Activated CD4-positive, alpha-beta memory T cell treated with anti-CD3 and anti-CD28 coated beads for 36 hours (primary cell): ENCODE measurements around the gene RGPD5. TPM values are rescaled to one million over a fixed set of nuclear protein-coding genes. Genes with fewer than 3 reads are reported as not detected.
"Not testable (repeated sequence)": the region's sequence is repeated elsewhere in the genome, so short reads cannot be mapped to it uniquely, and the experiment has no call there.

ENCODE experiments used
- CTCF ChIA-PET: fragments of 350-600 bp; sonication (Branson Sonifier 250); formaldehyde crosslinking; loops from one replicate; lab custom pipeline; 2021; ENCODE audit warnings: antibody characterized with exemption, inconsistent platforms; lab: Charles Lee
- POLR2A ChIA-PET: fragments of 350-600 bp; sonication (Branson Sonifier 250); formaldehyde crosslinking; loops from one replicate; lab custom pipeline; 2021; ENCODE audit warnings: antibody characterized with exemption; lab: Charles Lee
- DNase-seq: peaks from one replicate; pipeline ENCODE4 v3.0.0-alpha.2; 2020
- H3K27ac Mint-ChIP-seq: one replicate; pipeline ENCODE4 v1.8.0; 2021; ENCODE audit warnings: mixed read lengths
- H3K27me3 Mint-ChIP-seq: one replicate; pipeline ENCODE4 v1.8.0; 2021; ENCODE audit warnings: mixed read lengths
- H3K36me3 Mint-ChIP-seq: one replicate; pipeline ENCODE4 v1.8.0; 2021; ENCODE audit warnings: mixed read lengths
- H3K4me1 Mint-ChIP-seq: one replicate; pipeline ENCODE4 v1.8.0; 2021; ENCODE audit warnings: low read depth, mixed read lengths
- H3K4me3 Mint-ChIP-seq: one replicate; pipeline ENCODE4 v1.8.0; 2021; ENCODE audit warnings: mild to moderate bottlenecking, mixed read lengths
- H3K9me3 Mint-ChIP-seq: one replicate; pipeline ENCODE4 v1.8.0; 2021; ENCODE audit warnings: mixed read lengths
- intact Hi-C: fragments of 100-400 bp; cut with micrococcal nuclease; formaldehyde crosslinking; loops from one replicate; pipeline ENCODE4 v1.15.1; 2023
- total RNA-seq, 2 experiments: library from RNA; stranded (reverse); gene quantifications; one replicate each; pipeline ENCODE4 v1.2.3, GENCODE V29; 2021

The RGPD5 gene
- total RNA-seq, 2 experiments from 2014 or later: 35.1 to 38.6 TPM

- CTCF ChIA-PET, DNase-seq, H3K4me3 Mint-ChIP-seq, intact Hi-C loops, H3K4me1 Mint-ChIP-seq, H3K36me3 Mint-ChIP-seq, H3K27ac Mint-ChIP-seq, H3K27me3 Mint-ChIP-seq, POLR2A ChIA-PET, H3K9me3 Mint-ChIP-seq: not testable (repeated sequence)
These were observed 11.6 kb upstream of the RGPD5 start for GRCh38 chr2:109782446-109782993.

- CTCF ChIA-PET, H3K4me1 Mint-ChIP-seq, H3K27ac Mint-ChIP-seq, DNase-seq, H3K27me3 Mint-ChIP-seq, intact Hi-C loops, H3K36me3 Mint-ChIP-seq, H3K4me3 Mint-ChIP-seq, POLR2A ChIA-PET, H3K9me3 Mint-ChIP-seq: not testable (repeated sequence)
These were observed 2.4 kb upstream of the RGPD5 start for GRCh38 chr2:109791530-109792279.

GRCh38 chr2:109792659-109793058, 1.4 kb upstream of the RGPD5 start:
- DNase-seq, intact Hi-C loops, H3K27me3 Mint-ChIP-seq, H3K4me3 Mint-ChIP-seq, H3K36me3 Mint-ChIP-seq, CTCF ChIA-PET, H3K9me3 Mint-ChIP-seq, H3K27ac Mint-ChIP-seq, H3K4me1 Mint-ChIP-seq, POLR2A ChIA-PET: not testable (repeated sequence)

DNA sequence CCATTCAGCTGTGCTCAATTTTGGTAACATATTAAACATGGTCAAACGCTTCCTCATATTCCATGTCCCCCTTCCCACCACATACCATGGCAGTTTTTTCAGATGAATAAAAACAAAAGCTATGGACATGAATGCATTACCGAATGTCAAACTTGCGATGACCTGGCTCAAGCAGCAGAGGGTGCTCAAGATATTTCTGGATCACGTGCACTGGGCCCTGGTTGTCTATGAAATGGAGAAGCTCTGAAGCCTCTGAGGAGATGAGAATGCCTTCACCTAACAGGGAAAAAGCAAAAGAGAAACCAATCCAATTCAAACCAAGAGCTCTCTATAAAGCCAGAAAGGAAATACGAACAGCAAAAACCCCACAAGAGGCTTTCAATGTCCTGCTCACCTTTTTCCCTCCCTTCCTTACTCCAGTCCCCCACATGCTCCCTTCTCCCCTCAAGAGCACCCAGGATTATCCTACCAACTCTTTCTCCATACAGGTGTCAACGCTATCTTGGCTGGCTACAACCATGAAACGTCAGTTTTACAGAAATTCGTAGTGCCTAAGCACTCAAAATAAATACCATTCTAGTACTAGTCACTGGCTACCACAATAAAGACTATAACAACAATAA, 77.1 kb downstream of the RGPD5 start:
- POLR2A ChIA-PET, H3K27me3 Mint-ChIP-seq, H3K27ac Mint-ChIP-seq, H3K4me3 Mint-ChIP-seq, CTCF ChIA-PET, intact Hi-C loops, H3K9me3 Mint-ChIP-seq, H3K4me1 Mint-ChIP-seq, H3K36me3 Mint-ChIP-seq, DNase-seq: not testable (repeated sequence)

GRCh38 chr2:109876625-109877024, 82.5 kb downstream of the RGPD5 start:
- intact Hi-C loops, H3K9me3 Mint-ChIP-seq, H3K4me3 Mint-ChIP-seq, CTCF ChIA-PET, H3K4me1 Mint-ChIP-seq, H3K27me3 Mint-ChIP-seq, POLR2A ChIA-PET, H3K27ac Mint-ChIP-seq, DNase-seq, H3K36me3 Mint-ChIP-seq: not testable (repeated sequence)

DNA sequence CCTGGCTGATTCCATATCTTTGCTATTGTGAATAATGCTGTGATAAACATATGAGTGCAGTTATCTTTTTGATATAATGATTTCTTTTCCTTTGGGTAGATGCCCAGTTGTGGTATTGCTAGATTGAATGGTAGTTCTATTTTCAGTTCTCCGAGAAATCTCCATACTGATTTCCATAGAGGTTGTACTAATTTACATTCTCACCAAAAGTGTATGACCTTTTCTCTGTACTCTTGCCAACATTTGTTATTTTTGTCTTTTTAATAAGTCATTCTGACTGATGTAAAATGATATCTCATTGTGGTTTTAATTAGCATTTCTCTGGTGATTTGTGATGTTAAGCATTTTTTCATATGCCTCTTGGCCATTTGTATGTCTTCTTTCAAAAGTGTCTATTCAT, 88.0 kb downstream of the RGPD5 start:
- H3K27ac Mint-ChIP-seq, H3K9me3 Mint-ChIP-seq, CTCF ChIA-PET, DNase-seq, H3K27me3 Mint-ChIP-seq, POLR2A ChIA-PET, intact Hi-C loops, H3K4me3 Mint-ChIP-seq, H3K4me1 Mint-ChIP-seq, H3K36me3 Mint-ChIP-seq: not testable (repeated sequence)

DNA sequence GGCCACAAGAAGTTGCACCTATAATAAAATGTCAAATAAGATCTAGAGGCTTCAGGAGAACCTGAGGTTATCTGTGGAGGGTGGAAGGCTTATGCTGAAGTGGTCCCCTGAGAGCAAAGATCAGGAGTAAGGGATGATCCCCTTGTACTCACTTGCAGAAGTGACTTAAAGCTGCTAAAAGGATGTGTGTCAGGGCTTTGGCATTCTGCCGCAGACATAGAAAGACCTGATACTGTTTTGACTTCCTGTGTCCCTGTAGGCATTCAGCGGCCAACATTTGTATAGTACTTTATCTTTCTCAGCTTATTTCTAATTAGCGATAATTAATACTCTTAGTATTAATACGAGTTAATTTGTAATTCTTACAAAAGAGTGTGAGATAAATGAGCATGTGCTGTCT, 94.3 kb downstream of the RGPD5 start:
- H3K27me3 Mint-ChIP-seq, H3K36me3 Mint-ChIP-seq, CTCF ChIA-PET: not testable (repeated sequence)

DNA sequence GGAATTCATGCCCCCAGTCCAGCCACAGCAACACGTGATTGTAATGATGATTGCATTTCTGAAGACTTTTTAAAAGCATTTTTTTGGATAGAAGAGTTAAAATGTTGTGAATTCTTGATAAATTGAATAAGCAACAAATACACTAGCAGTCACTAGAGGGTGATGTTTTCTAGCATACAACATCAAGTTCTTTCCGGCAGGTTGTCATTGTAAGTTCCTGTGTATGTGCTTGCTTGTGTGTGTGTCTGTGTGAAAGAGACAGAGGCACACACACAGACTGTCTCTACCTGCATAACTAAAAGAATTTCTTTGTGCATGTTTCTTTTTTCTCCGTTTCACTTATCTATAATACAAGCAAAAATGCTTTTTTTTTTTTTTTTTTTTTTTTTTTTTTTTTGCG, 95.8 kb downstream of the RGPD5 start:
- H3K4me3 Mint-ChIP-seq, CTCF ChIA-PET, H3K36me3 Mint-ChIP-seq, POLR2A ChIA-PET, H3K27me3 Mint-ChIP-seq, intact Hi-C loops, H3K9me3 Mint-ChIP-seq, H3K4me1 Mint-ChIP-seq, DNase-seq, H3K27ac Mint-ChIP-seq: not testable (repeated sequence)

More for the DNA sequence above, 94.3 kb downstream of the RGPD5 start:
- intact Hi-C loops, H3K4me3 Mint-ChIP-seq, DNase-seq, H3K4me1 Mint-ChIP-seq, H3K9me3 Mint-ChIP-seq, H3K27ac Mint-ChIP-seq, POLR2A ChIA-PET: not testable (repeated sequence)

GRCh38 chr2:109891024-109891423, 96.9 kb downstream of the RGPD5 start:
- CTCF ChIA-PET, H3K9me3 Mint-ChIP-seq, H3K27ac Mint-ChIP-seq, H3K36me3 Mint-ChIP-seq, POLR2A ChIA-PET, H3K27me3 Mint-ChIP-seq, H3K4me3 Mint-ChIP-seq, H3K4me1 Mint-ChIP-seq, DNase-seq, intact Hi-C loops: not testable (repeated sequence)

DNA sequence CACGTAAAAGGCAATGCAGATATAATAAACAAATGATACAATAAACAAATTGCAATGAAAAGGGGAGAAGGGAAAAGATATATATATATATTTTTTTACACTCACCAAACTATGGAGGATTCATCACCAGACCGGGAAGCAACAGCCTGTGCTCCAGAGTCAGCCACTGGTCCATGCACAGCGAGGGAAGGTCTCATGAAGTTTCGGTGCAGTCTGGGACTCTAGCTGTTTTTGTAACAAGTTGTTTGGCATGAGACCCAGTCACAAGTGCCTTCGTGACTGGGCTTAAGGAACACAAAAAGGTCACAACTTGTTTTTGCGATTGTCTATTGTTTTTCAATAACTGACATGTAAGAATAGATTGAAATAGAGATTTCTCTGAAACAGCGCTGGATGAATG, 99.6 kb downstream of the RGPD5 start:
- POLR2A ChIA-PET, H3K4me3 Mint-ChIP-seq, H3K27me3 Mint-ChIP-seq, CTCF ChIA-PET, DNase-seq, H3K27ac Mint-ChIP-seq, H3K9me3 Mint-ChIP-seq, H3K4me1 Mint-ChIP-seq, intact Hi-C loops, H3K36me3 Mint-ChIP-seq: not testable (repeated sequence)

DNA sequence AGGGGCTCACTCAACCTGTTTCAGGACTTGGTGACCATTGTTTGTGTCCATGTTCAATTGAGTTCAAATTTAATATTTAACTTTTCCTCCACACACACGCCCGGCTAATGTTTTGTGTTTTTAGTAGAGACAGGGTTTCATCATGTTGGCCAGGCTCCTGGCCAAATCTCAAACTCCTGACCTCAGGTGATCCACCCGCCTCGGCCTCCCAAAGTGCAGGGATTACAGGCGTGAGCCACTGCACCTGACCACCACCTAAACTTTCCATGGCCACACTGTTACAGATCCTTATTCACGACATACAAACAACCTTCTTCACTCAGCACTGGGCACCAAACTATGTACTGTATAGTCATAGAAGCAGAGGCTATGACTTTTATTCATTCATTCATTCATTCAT, 100.0 kb downstream of the RGPD5 start:
- H3K27me3 Mint-ChIP-seq, CTCF ChIA-PET, H3K9me3 Mint-ChIP-seq, H3K27ac Mint-ChIP-seq, H3K4me3 Mint-ChIP-seq, DNase-seq, H3K36me3 Mint-ChIP-seq, H3K4me1 Mint-ChIP-seq, intact Hi-C loops, POLR2A ChIA-PET: not testable (repeated sequence)

GRCh38 chr2:109895090-109895869, 101.2 kb downstream of the RGPD5 start:
- POLR2A ChIA-PET: not testable (repeated sequence)

More at GRCh38 chr2:109895090-109895869, 101.2 kb downstream of the RGPD5 start:
- H3K27ac Mint-ChIP-seq, H3K4me3 Mint-ChIP-seq, H3K36me3 Mint-ChIP-seq, H3K4me1 Mint-ChIP-seq, H3K27me3 Mint-ChIP-seq, CTCF ChIA-PET, intact Hi-C loops, H3K9me3 Mint-ChIP-seq, DNase-seq: not testable (repeated sequence)
